NAMALWA (cell line): Measurements from ENCODE around the gene ERO1B.

ENCODE experiments used
- DNase-seq: peaks from one replicate; pipeline ENCODE4 v3.0.0-alpha.2; 2015; ENCODE audit warnings: low spot score

Gene ERO1B

GRCh38 chr1:236181059-236181458 is 100.7 kb downstream of the ERO1B start:
- DNase-seq: no peak

GRCh38 chr1:236179634-236180033 is 102.1 kb downstream of the ERO1B start:
- no peak for DNase-seq

- DNase-seq: no peak
Measured at GRCh38 chr1:236176337-236177336, 105.1 kb downstream of the ERO1B start.

GRCh38 chr1:236175642-236176336 is 106.0 kb downstream of the ERO1B start:
- no peak for DNase-seq

DNA sequence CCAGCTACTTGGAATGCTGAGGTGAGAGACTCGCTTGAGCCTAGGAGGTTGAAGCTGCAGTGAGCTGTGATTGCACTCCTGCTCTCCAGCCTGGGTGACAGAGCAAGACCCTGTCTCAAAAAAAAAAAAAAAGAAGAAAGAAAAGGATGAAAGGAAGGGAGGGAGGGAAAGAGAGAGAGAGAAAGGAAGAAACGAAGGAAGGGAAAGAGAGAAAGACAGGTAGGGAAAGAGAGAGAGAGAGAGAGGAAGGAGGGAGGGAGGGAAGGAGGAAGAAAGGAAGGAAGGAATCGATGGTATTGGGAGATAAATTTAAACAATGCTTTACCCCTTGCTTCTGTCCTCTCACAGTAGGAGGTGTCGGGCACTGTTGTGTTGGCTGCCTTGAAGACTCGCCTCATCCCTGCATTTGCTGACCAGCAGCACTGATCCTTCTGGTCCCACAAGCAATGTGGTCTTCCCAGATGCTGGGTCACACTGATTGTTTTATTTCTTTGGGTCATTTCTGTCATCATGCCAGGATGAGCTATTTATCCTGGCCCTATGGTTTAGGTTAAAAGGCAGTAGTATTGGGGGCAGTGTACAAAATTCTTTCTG is 108.5 kb downstream of the ERO1B start:
- no peak for DNase-seq

DNA sequence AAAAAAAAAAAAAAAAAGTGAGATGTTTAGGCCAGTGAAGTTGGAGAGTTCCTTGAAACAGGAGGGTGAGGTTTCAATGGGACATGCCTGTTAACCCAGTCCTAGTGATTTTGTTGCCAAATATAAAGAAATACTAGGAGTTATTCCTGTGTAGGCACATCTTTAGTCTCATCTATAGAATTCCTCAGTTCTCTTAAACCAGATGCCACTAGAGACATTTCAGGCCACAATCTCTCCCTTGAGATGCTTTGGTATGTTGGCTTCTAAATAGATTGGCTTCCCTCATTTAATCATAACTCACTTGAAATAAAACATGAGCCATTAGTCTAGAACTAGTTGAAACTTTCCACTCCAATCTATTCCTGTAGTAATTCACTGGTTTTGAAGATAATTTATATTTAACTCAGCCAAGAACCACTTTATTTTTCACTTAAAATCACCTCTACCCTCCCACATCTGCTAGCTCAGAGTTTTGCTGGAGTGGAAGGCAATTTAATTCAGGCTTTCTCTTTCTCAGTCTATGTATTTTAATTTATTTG is 109.6 kb downstream of the ERO1B start:
- no peak for DNase-seq

- DNase-seq: no peak
Measured at GRCh38 chr1:236168716-236169429, 112.9 kb downstream of the ERO1B start.

DNA sequence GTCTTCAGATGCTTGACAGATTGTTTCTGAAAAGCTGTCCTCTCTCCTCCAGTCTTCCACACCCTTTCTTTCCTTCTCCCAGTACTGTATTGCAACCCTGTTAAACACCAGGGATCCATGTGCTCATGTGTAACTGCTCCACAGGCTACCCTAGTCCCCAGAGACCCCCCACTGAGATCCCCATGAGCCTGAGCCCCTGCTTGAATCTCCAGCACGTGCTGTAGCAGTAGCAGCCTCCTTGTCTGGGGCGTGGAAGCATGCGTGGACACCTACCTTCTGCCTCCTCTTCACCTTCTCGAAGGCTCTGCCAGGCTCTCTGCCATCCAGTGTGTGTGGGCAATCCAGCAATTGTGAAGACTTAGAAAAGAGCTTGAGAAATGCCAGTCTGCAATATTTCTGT is 114.2 kb downstream of the ERO1B start:
- DNase-seq: no peak

DNA sequence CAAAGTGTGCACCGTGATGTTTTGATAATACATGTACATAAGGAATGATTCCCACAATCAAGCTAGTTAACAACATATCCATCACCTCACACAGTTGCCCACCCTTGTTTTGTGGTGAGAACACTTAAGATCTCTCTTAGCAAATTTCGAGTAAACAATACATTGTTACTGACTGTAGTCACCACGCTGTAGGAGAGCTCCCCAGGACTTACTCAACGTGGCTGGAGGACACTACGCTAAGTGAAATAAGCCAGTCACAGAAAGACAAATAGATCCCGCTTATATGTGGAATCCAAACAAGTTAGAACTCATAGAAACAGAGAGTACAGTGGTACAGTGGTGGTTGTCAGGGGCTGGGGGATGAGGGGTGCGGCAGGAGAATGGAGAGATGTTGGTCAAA is 114.6 kb downstream of the ERO1B start:
- no peak for DNase-seq

GRCh38 chr1:236166041-236166440 is 115.7 kb downstream of the ERO1B start:
- no peak for DNase-seq
